ENCODE data around the gene FAM114A1. TPM values are rescaled to one million over a fixed set of nuclear protein-coding genes. Genes with fewer than 3 reads are reported as not detected.

Gene FAM114A1
- total RNA-seq, 2 experiments from 2014 or later = not detected

DNA sequence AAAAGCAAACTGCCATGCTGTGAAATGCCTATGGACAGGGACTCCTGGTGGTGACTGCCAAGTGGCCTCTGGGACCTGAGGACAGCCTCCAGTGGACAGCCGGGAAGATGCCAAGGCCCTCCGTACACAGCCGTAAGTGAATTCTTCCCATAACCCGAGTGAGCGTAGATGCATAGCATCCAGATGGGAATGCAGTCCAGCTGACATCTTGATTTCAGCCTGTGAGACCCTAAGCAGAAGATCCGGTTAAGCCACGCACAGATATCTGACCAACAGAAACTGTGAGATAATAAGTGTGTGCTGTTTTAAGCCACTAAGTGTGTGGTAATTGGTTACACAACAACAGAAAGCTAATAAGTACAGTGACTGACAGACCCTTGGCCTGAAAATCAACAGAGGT, 108.7 kb downstream of the FAM114A1 start:
- Mint-ChIP-seq H3K4me1 (ENCODE audit: low read depth) (peaks cover 4% of the 10 kb centered on the region), H3K27ac (no peak overlapping the region), H3K4me3 (no peak overlapping the region), H3K27me3 (no peaks in the 10 kb centered on the region), H3K9me3 (no peaks in the 10 kb centered on the region), H3K36me3 (ENCODE audit: low read depth) (peaks cover 33% of the 10 kb centered on the region)
- POLR2A ChIA-PET = no interaction called here
- H3K4me3 ChIP-seq (ENCODE audit: low read length) = no peak overlapping the region
- CTCF ChIA-PET = no interaction called here
- peaks cover 6% of the 10 kb centered on the region for H3K36me3 ChIP-seq (ENCODE audit: insufficient read depth, low read length)
- ATAC-seq (ENCODE audit: poor library complexity) (no peak), DNase-seq (no peak)
- no peaks in the 10 kb centered on the region for H3K27me3 ChIP-seq (ENCODE audit: control insufficient read depth in 1 of 2, insufficient read depth in 2 of 2, low read length in 2 of 2)
- intact Hi-C loops (cut with DNase I, micrococcal nuclease) = no loop called here
- TF ChIP-seq, protein P1, sequence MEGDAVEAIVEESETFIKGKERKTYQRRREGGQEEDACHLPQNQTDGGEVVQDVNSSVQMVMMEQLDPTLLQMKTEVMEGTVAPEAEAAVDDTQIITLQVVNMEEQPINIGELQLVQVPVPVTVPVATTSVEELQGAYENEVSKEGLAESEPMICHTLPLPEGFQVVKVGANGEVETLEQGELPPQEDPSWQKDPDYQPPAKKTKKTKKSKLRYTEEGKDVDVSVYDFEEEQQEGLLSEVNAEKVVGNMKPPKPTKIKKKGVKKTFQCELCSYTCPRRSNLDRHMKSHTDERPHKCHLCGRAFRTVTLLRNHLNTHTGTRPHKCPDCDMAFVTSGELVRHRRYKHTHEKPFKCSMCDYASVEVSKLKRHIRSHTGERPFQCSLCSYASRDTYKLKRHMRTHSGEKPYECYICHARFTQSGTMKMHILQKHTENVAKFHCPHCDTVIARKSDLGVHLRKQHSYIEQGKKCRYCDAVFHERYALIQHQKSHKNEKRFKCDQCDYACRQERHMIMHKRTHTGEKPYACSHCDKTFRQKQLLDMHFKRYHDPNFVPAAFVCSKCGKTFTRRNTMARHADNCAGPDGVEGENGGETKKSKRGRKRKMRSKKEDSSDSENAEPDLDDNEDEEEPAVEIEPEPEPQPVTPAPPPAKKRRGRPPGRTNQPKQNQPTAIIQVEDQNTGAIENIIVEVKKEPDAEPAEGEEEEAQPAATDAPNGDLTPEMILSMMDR (IDR thresholded peaks at IDR 0.05) = no peak
- no peaks in the 10 kb centered on the region for H3K4me1 ChIP-seq (ENCODE audit: insufficient read depth, low read length)
- no peak overlapping the region for H3K27ac ChIP-seq (ENCODE audit: low read depth in 1 of 2, low read length in 2 of 2)
- no peaks in the 10 kb centered on the region for H3K9me3 ChIP-seq (ENCODE audit: control insufficient read depth in 1 of 2, insufficient read depth in 1 of 2, low read length in 2 of 2)

- H3K9me3 ChIP-seq (ENCODE audit: control insufficient read depth in 1 of 2, insufficient read depth in 1 of 2, low read length in 2 of 2) = no peaks in the 10 kb centered on the region
- Mint-ChIP-seq H3K4me1 (ENCODE audit: low read depth) (peaks cover 18% of the 10 kb centered on the region), H3K9me3 (no peaks in the 10 kb centered on the region), H3K27me3 (no peaks in the 10 kb centered on the region), H3K27ac (no peak overlapping the region), H3K4me3 (no peak overlapping the region), H3K36me3 (ENCODE audit: low read depth) (peaks cover 52% of the 10 kb centered on the region)
- H3K27me3 ChIP-seq (ENCODE audit: control insufficient read depth in 1 of 2, insufficient read depth in 2 of 2, low read length in 2 of 2) = no peaks in the 10 kb centered on the region
- ATAC-seq (ENCODE audit: poor library complexity) (no peak), DNase-seq (no peak)
- no peaks in the 10 kb centered on the region for H3K4me1 ChIP-seq (ENCODE audit: insufficient read depth, low read length)
- no peak overlapping the region for H3K27ac ChIP-seq (ENCODE audit: low read depth in 1 of 2, low read length in 2 of 2)
- TF ChIP-seq, protein P1 (IDR thresholded peaks at IDR 0.05) = no peak
- ChIA-PET CTCF (no interaction called here), POLR2A (interaction anchor here (0.6 kb wide), 1 partner anchor 45 kb away, joined by 3 read pairs; no protein-coding TSS in a partner anchor)
- H3K36me3 ChIP-seq (ENCODE audit: insufficient read depth, low read length) = peaks cover 16% of the 10 kb centered on the region
- intact Hi-C loops (cut with DNase I, micrococcal nuclease) = no loop called here
- H3K4me3 ChIP-seq (ENCODE audit: low read length) = no peak overlapping the region
Measured at GRCh38 chr4:38979081-38979480, 111.5 kb downstream of the FAM114A1 start.

DNA sequence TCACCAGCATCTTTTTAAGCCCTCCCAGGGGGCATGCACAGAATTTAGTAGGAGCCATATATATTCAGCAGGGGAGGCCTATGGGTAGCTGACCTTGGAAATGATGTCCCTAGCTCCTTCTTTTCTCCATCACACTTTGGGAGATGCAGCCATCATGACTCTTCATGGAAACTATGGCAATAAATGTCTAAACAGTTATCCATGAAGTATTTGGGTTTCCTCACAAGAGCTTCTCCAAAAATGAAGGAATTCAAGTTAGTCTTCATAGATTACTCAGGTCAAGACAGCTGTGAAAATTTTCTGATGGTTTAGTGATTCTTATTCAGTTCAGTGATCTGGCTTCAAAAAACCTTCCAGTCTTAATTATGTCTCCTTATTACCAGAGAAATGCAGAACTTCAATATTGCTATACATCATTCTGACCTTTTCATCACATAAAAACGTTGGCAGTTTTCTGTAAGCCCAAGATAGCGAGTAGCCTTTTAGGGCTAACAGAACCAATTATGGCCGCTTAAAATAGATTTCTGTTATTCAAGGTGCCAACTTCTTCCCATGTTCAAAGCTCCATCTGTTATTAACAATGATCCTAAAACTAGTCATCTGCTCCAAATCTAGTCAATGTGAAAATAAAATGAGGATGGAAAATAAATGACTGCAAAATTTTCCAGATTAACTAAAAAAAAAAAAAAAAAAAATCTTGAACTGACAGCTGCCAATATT, 112.1 kb downstream of the FAM114A1 start:
- Histone ChIP-seq H3K4me1 (ENCODE audit: insufficient read depth, low read length) (no peaks in the 10 kb centered on the region), H3K36me3 (ENCODE audit: insufficient read depth, low read length) (peaks cover 16% of the 10 kb centered on the region), H3K27ac (ENCODE audit: low read depth in 1 of 2, low read length in 2 of 2) (no peak overlapping the region), H3K9me3 (ENCODE audit: control insufficient read depth in 1 of 2, insufficient read depth in 1 of 2, low read length in 2 of 2) (no peaks in the 10 kb centered on the region), H3K4me3 (ENCODE audit: low read length) (no peak overlapping the region), H3K27me3 (ENCODE audit: control insufficient read depth in 1 of 2, insufficient read depth in 2 of 2, low read length in 2 of 2) (no peaks in the 10 kb centered on the region)
- ATAC-seq (ENCODE audit: poor library complexity) (no peak), DNase-seq (no peak)
- ChIA-PET POLR2A (interaction anchor here (0.6 kb wide), 1 partner anchor 45 kb away, joined by 3 read pairs; no protein-coding TSS in a partner anchor), CTCF (interaction anchor here (0.5 kb wide), 1 partner anchor 102 kb away, joined by 3 read pairs; no protein-coding TSS in a partner anchor)
- Mint-ChIP-seq H3K27ac (no peak overlapping the region), H3K4me1 (ENCODE audit: low read depth) (peaks cover 24% of the 10 kb centered on the region), H3K4me3 (no peak overlapping the region), H3K27me3 (no peaks in the 10 kb centered on the region), H3K36me3 (ENCODE audit: low read depth) (peaks cover 57% of the 10 kb centered on the region), H3K9me3 (no peaks in the 10 kb centered on the region)
- TF ChIP-seq, protein P1 (IDR thresholded peaks at IDR 0.05) = no peak
- intact Hi-C loops (cut with DNase I, micrococcal nuclease) = no loop called here

Measured in CD4-positive, alpha-beta T cell (primary cell).